CD4-positive, alpha-beta memory T cell (primary cell): Measurements from ENCODE around the gene GFRA4. TPM values are rescaled to one million over a fixed set of nuclear protein-coding genes. Genes with fewer than 3 reads are reported as not detected.

Experiments used
- CTCF ChIA-PET: fragments of 350-600 bp; sonication (Branson Sonifier 250); formaldehyde crosslinking; loops from one replicate; lab custom pipeline; 2021; ENCODE audit warnings: inconsistent platforms; ENCODE audit not compliant: partially characterized antibody; lab: Charles Lee
- POLR2A ChIA-PET: fragments of 350-600 bp; sonication (Branson Sonifier 250); formaldehyde crosslinking; loops from one replicate; lab custom pipeline; 2021; ENCODE audit not compliant: partially characterized antibody; lab: Charles Lee
- DNase-seq, 5 donors: peaks; one replicate each; pipeline versions ENCODE4 v3.0.0 to v3.0.0-alpha.2; 2020 to 2022; ENCODE audit warnings: mixed read lengths in 1 of 5
- H3K27ac ChIP-seq: one replicate; pipeline ENCODE4 v1.7.0; 2013; ENCODE audit warnings: low read depth, low read length
- H3K27me3 ChIP-seq: 2 replicates; pipeline ENCODE4 v1.7.0; 2013; ENCODE audit warnings: mild to moderate bottlenecking, low read length, moderate library complexity; ENCODE audit not compliant: insufficient read depth
- H3K36me3 ChIP-seq: 2 replicates; pipeline ENCODE4 v1.7.0; 2013; ENCODE audit warnings: mild to moderate bottlenecking, low read length, moderate library complexity; ENCODE audit not compliant: insufficient read depth
- H3K4me1 ChIP-seq: 2 replicates; pipeline ENCODE4 v1.7.0; 2013; ENCODE audit warnings: mild to moderate bottlenecking, low read length, moderate library complexity; ENCODE audit not compliant: insufficient read depth
- H3K4me3 ChIP-seq, 2 donors: one replicate each; pipeline ENCODE4 v1.7.0; 2013; ENCODE audit warnings: low read length in 2 of 2, mild to moderate bottlenecking in 1 of 2
- H3K9me3 ChIP-seq, 2 donors: one replicate each; pipeline ENCODE4 v1.7.0; 2013; ENCODE audit warnings: low read length in 2 of 2, control low read depth in 1 of 2; ENCODE audit not compliant: control insufficient read depth in 1 of 2
- H3K27ac Mint-ChIP-seq, 7 donors: one replicate each; pipeline ENCODE4 v1.8.0; 2020 to 2021; ENCODE audit warnings: mixed read lengths in 7 of 7, mild to moderate bottlenecking in 6 of 7, inconsistent platforms in 3 of 7, moderate library complexity in 3 of 7
- H3K27me3 Mint-ChIP-seq, 2 donors: one replicate each; pipeline ENCODE4 v1.8.0; 2020 to 2021; ENCODE audit warnings: mixed read lengths in 2 of 2
- H3K36me3 Mint-ChIP-seq, 2 donors: one replicate each; pipeline ENCODE4 v1.8.0; 2020 to 2021; ENCODE audit warnings: mixed read lengths in 2 of 2, inconsistent platforms in 1 of 2, mild to moderate bottlenecking in 1 of 2
- H3K4me1 Mint-ChIP-seq, 4 donors: one replicate each; pipeline ENCODE4 v1.8.0; 2020 to 2021; ENCODE audit warnings: mixed read lengths in 4 of 4, mild to moderate bottlenecking in 1 of 4
- H3K4me3 Mint-ChIP-seq, 8 donors: one replicate each; pipeline ENCODE4 v1.8.0; 2020 to 2021; ENCODE audit warnings: mixed read lengths in 8 of 8, mild to moderate bottlenecking in 7 of 8, moderate library complexity in 6 of 8, inconsistent platforms in 3 of 8
- H3K9me3 Mint-ChIP-seq, 8 donors: one replicate each; pipeline ENCODE4 v1.8.0; 2020 to 2021; ENCODE audit warnings: mixed read lengths in 8 of 8, mild to moderate bottlenecking in 5 of 8, inconsistent platforms in 3 of 8, moderate library complexity in 1 of 8
- intact Hi-C: fragments of 100-400 bp; cut with micrococcal nuclease; formaldehyde crosslinking; loops from one replicate; pipeline ENCODE4 v1.15.1; 2023
- polyA plus RNA-seq, 2 donors: library from polyadenylated mRNA; unstranded; fragments of 300-500 nt; fragmentation: Illumina TruSeq; gene quantifications; one replicate each; pipeline ENCODE4 v1.2.3, GENCODE V29; 2021
- total RNA-seq, 2 experiments: library from RNA; stranded (reverse); gene quantifications; one replicate each; pipeline ENCODE4 v1.2.3, GENCODE V29; 2021

Gene GFRA4
- total and polyA plus RNA-seq, 4 experiments from 2014 or later, result not detected

GRCh38 chr20:3672547-3673171, 9.5 kb upstream of the GFRA4 start:
- no peak overlapping the region for H3K4me3 ChIP-seq
- Mint-ChIP-seq H3K36me3 (no peaks in the 10 kb centered on the region), H3K27me3 (peaks cover 30 to 38% of the 10 kb centered on the region in 2 donors), H3K27ac (no peak overlapping the region), H3K4me1 (peaks cover 5 to 19% (median 9%) of the 10 kb centered on the region in 4 donors), H3K4me3 (peak overlapping the region in 3 of 8 donors; percentile 41 to 58 (median 52)), H3K9me3 (peaks cover 0 to 2% (median 0%) of the 10 kb centered on the region in 8 donors)
- POLR2A ChIA-PET, result no interaction called here
- DNase-seq, result no peak
- H3K27ac ChIP-seq, result no peak overlapping the region
- H3K27me3 ChIP-seq, result peaks cover 18% of the 10 kb centered on the region
- H3K4me1 ChIP-seq, result peaks cover 3% of the 10 kb centered on the region
- H3K9me3 ChIP-seq, result no peaks in the 10 kb centered on the region
- CTCF ChIA-PET, result no interaction called here
- intact Hi-C loops, result no loop called here
- H3K36me3 ChIP-seq, result no peaks in the 10 kb centered on the region

- H3K36me3 ChIP-seq, result no peaks in the 10 kb centered on the region
- intact Hi-C loops, result no loop called here
- H3K4me3 ChIP-seq, result no peak overlapping the region
- DNase-seq, result no peak
- peaks cover 30 to 39% of the 10 kb centered on the region in 2 donors for H3K27me3 Mint-ChIP-seq
- H3K4me1 Mint-ChIP-seq, result peaks cover 5 to 24% (median 12%) of the 10 kb centered on the region in 4 donors
- H3K36me3 Mint-ChIP-seq, result no peaks in the 10 kb centered on the region
- no peaks in the 10 kb centered on the region for H3K9me3 ChIP-seq
- no peak overlapping the region for H3K27ac ChIP-seq
- H3K27me3 ChIP-seq, result peaks cover 18% of the 10 kb centered on the region
- CTCF ChIA-PET, result no interaction called here
- H3K9me3 Mint-ChIP-seq, result peaks cover 0 to 2% (median 0%) of the 10 kb centered on the region in 8 donors
- H3K4me1 ChIP-seq, result peaks cover 3% of the 10 kb centered on the region
- POLR2A ChIA-PET, result no interaction called here
- no peak overlapping the region for H3K27ac Mint-ChIP-seq
- peak overlapping the region in 1 of 8 donors; percentile 41 for H3K4me3 Mint-ChIP-seq
Measured at GRCh38 chr20:3671986-3672546, 8.9 kb upstream of the GFRA4 start.

GRCh38 chr20:3670945-3671344, 7.7 kb upstream of the GFRA4 start:
- H3K9me3 Mint-ChIP-seq, result peaks cover 0 to 2% (median 0%) of the 10 kb centered on the region in 8 donors
- Histone ChIP-seq H3K27ac (no peak overlapping the region), H3K4me3 (no peak overlapping the region), H3K27me3 (peaks cover 18% of the 10 kb centered on the region), H3K9me3 (no peaks in the 10 kb centered on the region), H3K36me3 (no peaks in the 10 kb centered on the region), H3K4me1 (peaks cover 10% of the 10 kb centered on the region)
- intact Hi-C loops, result no loop called here
- peaks cover 27 to 35% of the 10 kb centered on the region in 2 donors for H3K27me3 Mint-ChIP-seq
- CTCF ChIA-PET, result no interaction called here
- no peaks in the 10 kb centered on the region for H3K36me3 Mint-ChIP-seq
- POLR2A ChIA-PET, result no interaction called here
- no peak overlapping the region for H3K27ac Mint-ChIP-seq
- no peak overlapping the region for H3K4me3 Mint-ChIP-seq
- no peak for DNase-seq
- H3K4me1 Mint-ChIP-seq, result peaks cover 9 to 29% (median 15%) of the 10 kb centered on the region in 4 donors

GRCh38 chr20:3670511-3670910, 7.3 kb upstream of the GFRA4 start:
- peaks cover 12 to 33% (median 18%) of the 10 kb centered on the region in 4 donors for H3K4me1 Mint-ChIP-seq
- Histone ChIP-seq H3K9me3 (no peaks in the 10 kb centered on the region), H3K4me1 (peaks cover 15% of the 10 kb centered on the region), H3K27me3 (peaks cover 18% of the 10 kb centered on the region), H3K27ac (no peak overlapping the region), H3K36me3 (no peaks in the 10 kb centered on the region), H3K4me3 (no peak overlapping the region)
- ChIA-PET POLR2A (no interaction called here), CTCF (no interaction called here)
- H3K4me3 Mint-ChIP-seq, result no peak overlapping the region
- no peaks in the 10 kb centered on the region for H3K36me3 Mint-ChIP-seq
- peaks cover 0 to 2% (median 0%) of the 10 kb centered on the region in 8 donors for H3K9me3 Mint-ChIP-seq
- H3K27me3 Mint-ChIP-seq, result peaks cover 27 to 36% of the 10 kb centered on the region in 2 donors
- DNase-seq, result no peak
- intact Hi-C loops, result no loop called here
- peak overlapping the region in 1 of 7 donors; percentile 79 for H3K27ac Mint-ChIP-seq

GRCh38 chr20:3669710-3670367, 6.6 kb upstream of the GFRA4 start:
- intact Hi-C loops, result no loop called here
- H3K4me1 ChIP-seq, result peaks cover 21% of the 10 kb centered on the region

GRCh38 chr20:3667434-3668037, 4.3 kb upstream of the GFRA4 start:
- H3K4me3 ChIP-seq, result no peak overlapping the region
- intact Hi-C loops, result no loop called here
- peaks cover 14 to 36% (median 23%) of the 10 kb centered on the region in 4 donors for H3K4me1 Mint-ChIP-seq
- peaks cover 13 to 22% of the 10 kb centered on the region in 2 donors for H3K27me3 Mint-ChIP-seq
- H3K36me3 ChIP-seq, result no peaks in the 10 kb centered on the region
- DNase-seq, result no peak
- H3K27ac ChIP-seq, result no peak overlapping the region
- ChIA-PET POLR2A (no interaction called here), CTCF (no interaction called here)
- H3K9me3 Mint-ChIP-seq, result peaks cover 0 to 2% (median 0%) of the 10 kb centered on the region in 8 donors
- peak overlapping the region in 3 of 7 donors; percentile 27 to 86 (median 56) for H3K27ac Mint-ChIP-seq
- H3K9me3 ChIP-seq, result no peaks in the 10 kb centered on the region
- H3K27me3 ChIP-seq, result no peaks in the 10 kb centered on the region
- H3K4me3 Mint-ChIP-seq, result peak overlapping the region in 3 of 8 donors; percentile 43 to 73 (median 59)
- peaks cover 18% of the 10 kb centered on the region for H3K4me1 ChIP-seq
- H3K36me3 Mint-ChIP-seq, result no peaks in the 10 kb centered on the region

More at GRCh38 chr20:3669710-3670367, 6.6 kb upstream of the GFRA4 start:
- ChIA-PET POLR2A (no interaction called here), CTCF (no interaction called here)
- Mint-ChIP-seq H3K4me1 (peaks cover 14 to 40% (median 22%) of the 10 kb centered on the region in 4 donors), H3K4me3 (no peak overlapping the region), H3K36me3 (no peaks in the 10 kb centered on the region), H3K27ac (no peak overlapping the region), H3K27me3 (peaks cover 20 to 29% of the 10 kb centered on the region in 2 donors), H3K9me3 (peaks cover 0 to 2% (median 0%) of the 10 kb centered on the region in 8 donors)
- Histone ChIP-seq H3K36me3 (no peaks in the 10 kb centered on the region), H3K27ac (no peak overlapping the region), H3K9me3 (no peaks in the 10 kb centered on the region), H3K27me3 (peaks cover 13% of the 10 kb centered on the region), H3K4me3 (no peak overlapping the region)
- no peak for DNase-seq

- H3K36me3 Mint-ChIP-seq, result no peaks in the 10 kb centered on the region
- H3K4me1 Mint-ChIP-seq, result peaks cover 16 to 42% (median 26%) of the 10 kb centered on the region in 4 donors
- POLR2A ChIA-PET, result no interaction called here
- Histone ChIP-seq H3K36me3 (no peaks in the 10 kb centered on the region), H3K27me3 (no peaks in the 10 kb centered on the region), H3K4me1 (peaks cover 18% of the 10 kb centered on the region), H3K9me3 (no peaks in the 10 kb centered on the region), H3K27ac (no peak overlapping the region), H3K4me3 (no peak overlapping the region)
- H3K27ac Mint-ChIP-seq, result no peak overlapping the region
- no peak overlapping the region for H3K4me3 Mint-ChIP-seq
- intact Hi-C loops, result no loop called here
- DNase-seq, result no peak
- peaks cover 26 to 30% of the 10 kb centered on the region in 2 donors for H3K27me3 Mint-ChIP-seq
- CTCF ChIA-PET, result no interaction called here
- peaks cover 0 to 2% (median 0%) of the 10 kb centered on the region in 8 donors for H3K9me3 Mint-ChIP-seq
Measured at GRCh38 chr20:3663858-3664257, 659 bp upstream of the GFRA4 start.
